HCT116 (cell line): ENCODE data around the gene C1QB. TPM values are rescaled to one million over a fixed set of nuclear protein-coding genes. Genes with fewer than 3 reads are reported as not detected.

Experiments
- ATAC-seq: fragments of 200-7000 bp; cut with Tn5 transposase; 2 replicates; pipeline ENCODE4 v1.9.1; 2020; ENCODE audit warnings: mild to moderate bottlenecking, moderate library complexity
- BruUV-seq: library from RNA; stranded (reverse); fragments of 400-500 nt; replicated peaks from 2 replicates; lab custom pipeline; 2021; lab: Mats Ljungman, UMichigan
- CTCF ChIA-PET: fragments of 300-600 bp; sonication (Branson Sonifier 250); formaldehyde crosslinking; loops from one replicate; lab custom pipeline; 2021; ENCODE audit warnings: antibody characterized with exemption; lab: Charles Lee
- POLR2A ChIA-PET: fragments of 300-600, 350-600 bp; sonication (Branson Sonifier 250); formaldehyde crosslinking; loops from one replicate; lab custom pipeline; 2021; ENCODE audit warnings: antibody characterized with exemption; lab: Charles Lee
- RAD21 ChIA-PET, 2 experiments: fragments of 300-600 bp; sonication (Branson Sonifier 250); formaldehyde crosslinking; loops; one replicate each; lab custom pipeline; 2023; ENCODE audit warnings: low total read pairs in 2 of 2; ENCODE audit not compliant: uncharacterized antibody in 2 of 2, unreplicated experiment in 2 of 2, low non-redundant PET in 1 of 2; lab: Charles Lee
- DNase-seq: peaks from one replicate; pipeline ENCODE4 v3.0.0-alpha.2; 2010; ENCODE audit warnings: low read depth, low spot score
- H2AFZ ChIP-seq: fragments of 200-600 bp; shearing (Covaris generic), sonication (generic); 2 replicates; pipeline ENCODE4 v1.6.1; 2017; ENCODE audit warnings: low read depth, mixed run types, mixed read lengths, antibody characterized with exemption, low read length; ENCODE audit not compliant: poor library complexity, severe bottlenecking
- H3K27ac ChIP-seq: 2 replicates; pipeline ENCODE4 v1.5.1; 2012; ENCODE audit warnings: low read depth, low read length
- H3K27me3 ChIP-seq: fragments of 200-600 bp; sonication (generic); 2 replicates; pipeline ENCODE4 v1.6.1; 2016; ENCODE audit warnings: mixed run types, low read length, mixed read lengths; ENCODE audit not compliant: insufficient read depth
- H3K36me3 ChIP-seq, 2 experiments: fragments of 200-500 bp in 1 of 2; fragments of 200-600 bp in 1 of 2; sonication (Bioruptor generic) in 1 of 2; sonication (generic) in 1 of 2; 2 replicates each; pipeline versions ENCODE4 v1.5.1 to v1.6.1; 2014 to 2016; ENCODE audit warnings: low read length in 2 of 2, inconsistent platforms in 1 of 2, mixed read lengths in 1 of 2, mixed run types in 1 of 2; ENCODE audit not compliant: insufficient read depth in 2 of 2, control insufficient read depth in 1 of 2
- H3K4me1 ChIP-seq, 2 experiments: fragments of 200-600 bp in 1 of 2; sonication (generic) in 1 of 2; 2 replicates each; pipeline versions ENCODE4 v1.5.1 to v1.6.1; 2012 to 2017; ENCODE audit warnings: low read length in 2 of 2, inconsistent platforms in 1 of 2, mild to moderate bottlenecking in 1 of 2, mixed read lengths in 1 of 2, mixed run types in 1 of 2, moderate library complexity in 1 of 2; ENCODE audit not compliant: insufficient read depth in 2 of 2, control insufficient read depth in 1 of 2
- H3K4me2 ChIP-seq: fragments of 200-600 bp; sonication (generic); 2 replicates; pipeline ENCODE4 v1.6.1; 2017; ENCODE audit warnings: mixed run types, low read length, mixed read lengths
- H3K4me3 ChIP-seq, 2 experiments: fragments of 200-600 bp in 1 of 2; sonication (generic) in 1 of 2; replicated peaks in 1 of 2; 2 replicates each; pipeline ENCODE4 v1.5.1; 2011 to 2016; ENCODE audit warnings: low read length in 2 of 2, control low read depth in 1 of 2, low read depth in 1 of 2, mild to moderate bottlenecking in 1 of 2, mixed read lengths in 1 of 2, mixed run types in 1 of 2
- H3K79me2 ChIP-seq: fragments of 200-600 bp; sonication (generic); 2 replicates; pipeline ENCODE4 v1.6.1; 2017; ENCODE audit warnings: mild to moderate bottlenecking, mixed run types, low read length, moderate library complexity, mixed read lengths; ENCODE audit not compliant: insufficient read depth
- H3K9ac ChIP-seq: fragments of 200-600 bp; sonication (generic); 2 replicates; pipeline ENCODE4 v1.6.1; 2016; ENCODE audit warnings: low read length, mixed read lengths
- H3K9me2 ChIP-seq: fragments of 200-600 bp; sonication (generic), shearing (Covaris generic); 2 replicates; pipeline ENCODE4 v1.6.1; 2017; ENCODE audit warnings: mixed run types, mild to moderate bottlenecking, moderate library complexity; ENCODE audit not compliant: insufficient read depth
- H3K9me3 ChIP-seq, 2 experiments: fragments of 200-500 bp in 1 of 2; fragments of 200-600 bp in 1 of 2; sonication (Bioruptor generic) in 1 of 2; sonication (generic) in 1 of 2; 2 replicates each; pipeline ENCODE4 v1.6.1; 2014 to 2017; ENCODE audit warnings: low read length in 2 of 2, mixed read lengths in 2 of 2, inconsistent platforms in 1 of 2, low read depth in 1 of 2, mild to moderate bottlenecking in 1 of 2, mixed run types in 1 of 2, moderate library complexity in 1 of 2; ENCODE audit not compliant: control insufficient read depth in 1 of 2, insufficient read depth in 1 of 2
- H4K20me1 ChIP-seq: fragments of 200-600 bp; sonication (generic), shearing (Covaris generic); 2 replicates; pipeline ENCODE4 v1.6.1; 2017; ENCODE audit warnings: mixed run types, mild to moderate bottlenecking, moderate library complexity; ENCODE audit not compliant: insufficient read depth
- CEBPB ChIP-seq: IDR thresholded peaks from 2 replicates; pipeline ENCODE4 v1.6.1; 2012; ENCODE audit warnings: low read depth
- ELF1 ChIP-seq: IDR thresholded peaks from 2 replicates; pipeline ENCODE4 v1.6.1; 2012; ENCODE audit warnings: low read depth, borderline replicate concordance
- RAD21 ChIP-seq: IDR thresholded peaks from 2 replicates; pipeline ENCODE4 v1.6.1; 2012; ENCODE audit warnings: low read depth, mild to moderate bottlenecking
- ZNF274 ChIP-seq: fragments of 200-500 bp; sonication (Bioruptor generic); IDR thresholded peaks from 2 replicates; pipeline ENCODE4 v1.6.1; 2014; ENCODE audit warnings: mild to moderate bottlenecking, low read depth, low read length, inconsistent platforms
- intact Hi-C: fragments of 100-400 bp; cut with micrococcal nuclease; formaldehyde crosslinking; loops from 2 replicates; pipeline ENCODE4 v1.10.0; 2022
- microRNA-seq: library from miRNA; unstranded; fragments of <30 nt; microRNA quantifications from one replicate; pipeline ENCODE4, GENCODE V29; 2016; ENCODE audit warnings: borderline number of aligned reads
- total RNA-seq: library from RNA; stranded (reverse); gene quantifications from one replicate; pipeline ENCODE4 v1.2.1, GENCODE V29; 2021; ENCODE audit not compliant: unreplicated experiment

C1QB gene
- total RNA-seq, 1 experiment from 2014 or later: 0.32 TPM

DNA sequence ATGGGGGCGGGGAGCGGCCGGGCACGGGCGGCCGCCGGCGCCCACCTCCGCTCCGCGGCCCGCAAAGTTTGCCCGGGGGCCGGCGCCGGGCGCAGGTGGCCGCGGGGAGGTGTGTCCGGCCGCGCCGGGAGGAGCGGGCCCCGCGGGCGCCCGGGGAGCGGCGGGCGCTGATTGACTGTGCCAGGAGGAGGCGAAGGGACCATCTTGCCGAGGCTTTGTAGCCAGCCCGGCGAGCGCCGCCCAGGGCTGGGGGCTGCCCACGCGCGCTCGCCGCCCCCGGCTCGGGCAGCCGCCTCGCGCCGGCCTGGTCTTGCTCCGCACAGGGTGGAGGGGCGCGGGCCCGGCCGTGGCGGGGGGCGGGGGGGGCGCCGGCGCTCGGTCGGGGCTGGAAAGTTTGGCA lies 58.0 kb downstream of the C1QB start:
- peak overlapping the region; percentile 94 for H3K4me2 ChIP-seq
- intact Hi-C loops: no loop called here

More for the DNA sequence above, 58.0 kb downstream of the C1QB start:
- CTCF ChIA-PET: interaction anchor here (1.1 kb wide), 1 partner anchor 151 kb away, joined by 3 read pairs; no protein-coding TSS in a partner anchor
- H3K27ac ChIP-seq: no peak overlapping the region; the same call in 1 of the 2 replicates
- TF ChIP-seq RAD21 (no peak), ELF1 (no peak), CEBPB (no peak), ZNF274 (no peak)
- no peaks in the 10 kb centered on the region for H3K27me3 ChIP-seq
- H3K9ac ChIP-seq: peak overlapping the region; percentile 59
- RAD21 ChIA-PET: no interaction called here
- DNase-seq (no peak), ATAC-seq (peak; percentile 54)
- peak overlapping the region; percentile 40 to 65 for H3K4me3 ChIP-seq
- no peaks in the 10 kb centered on the region for H4K20me1 ChIP-seq
- no peaks in the 10 kb centered on the region for H3K36me3 ChIP-seq
- H3K9me2 ChIP-seq: no peaks in the 10 kb centered on the region
- H2AFZ ChIP-seq: no peak overlapping the region
- H3K9me3 ChIP-seq: no peaks in the 10 kb centered on the region
- BruUV-seq: no TSS peak
- H3K79me2 ChIP-seq: no peaks in the 10 kb centered on the region
- POLR2A ChIA-PET: no interaction called here
- H3K4me1 ChIP-seq: peaks cover 0 to 15% of the 10 kb centered on the region in 2 experiments; a peak in 3 of 4 replicates

Small RNA genes lying within 50 kb of the gene (microRNA-seq; reads per million reads assigned to microRNA genes)
- not detected for gene MIR6127

Other genes with a start within 250 kb of the C1QB start
- gene ZBTB40, start 201.4 kb upstream of the C1QB start, total RNA-seq: 19.5 TPM
- gene EPHA8, start 89.7 kb upstream of the C1QB start, total RNA-seq: 0.30 TPM
- gene C1QA, start 16.6 kb upstream of the C1QB start, total RNA-seq: 0.91 TPM
- 0.59 TPM for gene C1QC, start 9.6 kb upstream of the C1QB start, total RNA-seq
- gene EPHB2, start 57.6 kb downstream of the C1QB start, total RNA-seq: 19.5 TPM